Loucy (cell line): Measurements from ENCODE around the gene AACS.

Experiments
- CTCF ChIP-seq: fragments of 200-600 bp; sonication (generic); conservative IDR thresholded peaks from 2 replicates; pipeline ENCODE4 v1.5.1; 2014; ENCODE audit warnings: mild to moderate bottlenecking, antibody characterized with exemption, low read length
- EZH2phosphoT487 ChIP-seq: fragments of 200-600 bp; IDR thresholded peaks from 2 replicates; pipeline ENCODE4 v1.6.1; 2018; ENCODE audit warnings: antibody characterized with exemption, mild to moderate bottlenecking, moderate library complexity, borderline replicate concordance

DNA sequence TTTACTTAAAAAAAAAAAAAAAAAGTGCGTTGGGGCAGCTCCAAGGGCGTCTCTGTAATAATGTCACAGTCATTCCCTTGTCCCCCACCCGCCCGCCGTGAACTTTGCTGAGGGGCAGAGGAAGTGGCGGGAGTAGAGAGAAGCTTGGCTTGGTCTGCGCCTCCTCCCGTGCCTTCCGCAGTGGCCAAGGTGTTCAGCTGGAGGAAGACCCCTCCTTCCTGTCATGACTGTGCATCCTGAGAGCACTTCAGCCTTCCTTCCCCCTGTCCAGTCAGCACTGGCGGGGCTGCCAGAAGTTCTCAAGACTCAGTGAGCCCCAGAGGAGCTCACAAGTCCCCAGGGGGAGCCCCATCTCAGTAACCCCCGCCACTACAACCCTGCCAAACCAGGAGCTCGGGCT is 32.2 kb downstream of the AACS start:
- no peak for TF ChIP-seq CTCF
- TF ChIP-seq EZH2phosphoT487, result no peak
